HUES48 (cell line): Measurements from ENCODE around the gene LRRC72.
"Not testable (repeated sequence)": the region's sequence is repeated elsewhere in the genome, so short reads cannot be mapped to it uniquely, and the experiment has no call there.

Experiments
- H3K27ac ChIP-seq: one replicate; pipeline ENCODE4 v1.7.0; 2013; ENCODE audit warnings: low read depth, low read length, inconsistent platforms
- H3K27me3 ChIP-seq: 2 replicates; pipeline ENCODE4 v1.6.1; 2013; ENCODE audit warnings: mild to moderate bottlenecking, low read length; ENCODE audit not compliant: control insufficient read depth, insufficient read depth
- H3K36me3 ChIP-seq: 2 replicates; pipeline ENCODE4 v1.6.1; 2013; ENCODE audit warnings: low read length; ENCODE audit not compliant: control insufficient read depth, insufficient read depth
- H3K4me1 ChIP-seq: 2 replicates; pipeline ENCODE4 v1.6.1; 2013; ENCODE audit warnings: mild to moderate bottlenecking, low read length; ENCODE audit not compliant: control insufficient read depth, insufficient read depth
- H3K4me3 ChIP-seq: 2 replicates; pipeline ENCODE4 v1.5.1; 2013; ENCODE audit warnings: mild to moderate bottlenecking, low read depth, low read length
- H3K9ac ChIP-seq: 2 replicates; pipeline ENCODE4 v1.6.1; 2013; ENCODE audit warnings: mild to moderate bottlenecking, low read depth, low read length, moderate library complexity
- H3K9me3 ChIP-seq: 2 replicates; pipeline ENCODE4 v1.6.1; 2013; ENCODE audit warnings: low read length; ENCODE audit not compliant: control insufficient read depth, insufficient read depth

The LRRC72 gene

DNA sequence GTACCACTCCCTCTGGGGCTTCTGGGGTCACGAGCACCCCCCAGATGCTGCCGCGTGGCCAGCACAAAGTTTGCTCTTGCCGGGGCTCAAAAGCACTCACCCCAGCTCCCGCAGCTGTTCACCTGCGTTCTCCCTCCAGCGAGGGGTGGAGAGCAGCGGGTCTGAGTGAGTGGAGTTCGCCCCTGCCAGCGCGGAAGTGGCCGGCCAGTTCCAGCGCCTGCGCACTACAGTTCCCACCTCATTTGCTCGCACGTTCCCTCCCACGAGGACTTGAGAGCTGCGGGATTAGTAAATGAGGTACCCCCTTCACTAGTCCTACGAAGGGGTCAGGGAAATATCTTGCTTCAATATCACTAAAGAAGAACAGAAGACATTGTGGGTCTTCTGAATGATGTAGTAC is 24.3 kb upstream of the LRRC72 start:
- H3K4me3 ChIP-seq: no peak overlapping the region
- no peak overlapping the region for H3K27ac ChIP-seq
- H3K9me3 ChIP-seq: no peaks in the 10 kb centered on the region
- no peaks in the 10 kb centered on the region for H3K36me3 ChIP-seq
- no peaks in the 10 kb centered on the region for H3K27me3 ChIP-seq
- no peaks in the 10 kb centered on the region for H3K4me1 ChIP-seq
- no peak overlapping the region for H3K9ac ChIP-seq

DNA sequence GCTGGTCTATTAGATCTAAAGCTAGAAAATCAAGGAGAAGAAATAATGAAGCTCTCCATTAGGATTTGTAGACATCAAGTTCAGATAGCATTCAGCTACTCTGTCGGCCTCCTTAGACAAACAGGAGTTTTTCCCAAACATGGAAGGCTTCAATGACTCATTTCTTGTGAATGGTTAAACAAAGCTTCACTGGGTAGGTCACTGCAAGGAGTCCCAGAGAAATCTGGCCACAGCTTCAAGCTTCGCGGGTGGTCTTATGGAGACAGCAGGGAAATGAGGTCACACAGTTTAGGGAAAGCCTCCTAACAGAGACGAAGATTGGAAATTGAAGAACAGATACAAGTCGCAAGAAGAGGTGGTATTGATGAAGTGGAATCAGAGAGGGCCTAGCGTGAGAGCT is 22.6 kb upstream of the LRRC72 start:
- H3K27me3 ChIP-seq: no peaks in the 10 kb centered on the region
- no peaks in the 10 kb centered on the region for H3K4me1 ChIP-seq
- no peak overlapping the region for H3K27ac ChIP-seq
- no peak overlapping the region for H3K9ac ChIP-seq
- no peaks in the 10 kb centered on the region for H3K36me3 ChIP-seq
- no peak overlapping the region for H3K4me3 ChIP-seq
- no peaks in the 10 kb centered on the region for H3K9me3 ChIP-seq

DNA sequence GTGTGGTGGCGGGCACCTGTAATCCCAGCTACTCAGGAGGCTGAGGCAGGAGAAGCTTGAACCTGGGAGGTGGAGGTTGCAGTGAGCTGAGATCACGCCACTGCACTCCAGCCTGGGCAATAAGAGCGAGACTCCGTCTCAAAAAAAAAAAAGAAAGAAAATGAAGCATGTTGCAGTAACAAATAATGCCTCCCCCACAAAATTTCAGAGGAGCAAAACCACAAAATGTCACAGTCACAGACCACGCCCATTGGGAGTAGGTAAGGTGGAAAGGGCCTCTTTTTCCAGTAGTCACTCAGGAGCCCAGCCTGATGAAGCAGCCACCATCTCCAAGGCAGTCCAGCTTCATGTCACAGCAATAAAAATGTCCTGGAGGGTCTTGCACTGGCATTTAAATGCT is 20.2 kb upstream of the LRRC72 start:
- H3K36me3 ChIP-seq, H3K27me3 ChIP-seq, H3K9ac ChIP-seq, H3K4me3 ChIP-seq, H3K4me1 ChIP-seq, H3K27ac ChIP-seq, H3K9me3 ChIP-seq: not testable (repeated sequence)

DNA sequence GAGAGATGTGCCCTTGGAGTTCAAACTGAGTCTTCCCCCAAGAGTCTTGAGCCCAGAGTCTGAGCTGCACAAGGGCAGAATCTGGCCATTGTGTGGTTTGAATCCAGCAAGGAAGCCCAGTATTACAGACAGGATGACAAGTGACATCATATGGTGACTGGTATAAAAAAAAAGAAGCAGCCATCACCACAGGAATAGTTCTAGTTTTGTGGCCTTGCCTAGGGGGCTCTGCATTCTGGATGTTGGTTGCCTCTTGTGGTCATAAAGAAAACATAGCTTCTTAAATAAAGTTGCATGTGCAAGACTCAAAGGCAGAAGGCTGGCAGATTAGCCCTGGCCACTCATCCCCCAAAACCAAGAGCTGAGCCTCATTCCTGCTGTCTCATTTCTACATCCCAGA is 16.8 kb upstream of the LRRC72 start:
- no peaks in the 10 kb centered on the region for H3K9me3 ChIP-seq
- no peak overlapping the region for H3K4me3 ChIP-seq
- H3K36me3 ChIP-seq: no peaks in the 10 kb centered on the region
- H3K4me1 ChIP-seq: peaks cover 5% of the 10 kb centered on the region
- no peak overlapping the region for H3K27ac ChIP-seq
- no peaks in the 10 kb centered on the region for H3K27me3 ChIP-seq
- H3K9ac ChIP-seq: no peak overlapping the region

DNA sequence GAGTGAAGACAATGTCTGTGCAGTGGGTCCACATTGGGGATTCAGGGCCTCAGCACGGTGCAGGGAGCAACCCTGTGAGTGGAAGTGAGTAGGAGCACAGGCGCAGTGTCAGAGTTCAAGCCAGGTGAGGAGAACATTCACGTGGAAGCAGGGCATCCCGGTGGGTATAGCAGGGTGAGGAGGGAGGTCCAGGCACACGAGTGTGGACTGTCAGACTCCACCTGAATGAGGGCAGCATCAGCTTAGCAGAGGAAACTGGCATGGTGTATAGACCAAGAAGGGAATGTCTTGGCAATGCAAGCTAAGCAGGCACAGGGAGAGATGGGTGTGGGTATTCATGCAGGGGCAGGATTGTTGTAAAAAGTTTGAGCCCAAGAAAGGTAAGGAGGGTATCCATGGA is 15.3 kb upstream of the LRRC72 start:
- H3K27me3 ChIP-seq: no peaks in the 10 kb centered on the region
- H3K36me3 ChIP-seq: no peaks in the 10 kb centered on the region
- no peak overlapping the region for H3K9ac ChIP-seq
- no peak overlapping the region for H3K27ac ChIP-seq
- no peaks in the 10 kb centered on the region for H3K9me3 ChIP-seq
- peaks cover 5% of the 10 kb centered on the region for H3K4me1 ChIP-seq
- H3K4me3 ChIP-seq: no peak overlapping the region

DNA sequence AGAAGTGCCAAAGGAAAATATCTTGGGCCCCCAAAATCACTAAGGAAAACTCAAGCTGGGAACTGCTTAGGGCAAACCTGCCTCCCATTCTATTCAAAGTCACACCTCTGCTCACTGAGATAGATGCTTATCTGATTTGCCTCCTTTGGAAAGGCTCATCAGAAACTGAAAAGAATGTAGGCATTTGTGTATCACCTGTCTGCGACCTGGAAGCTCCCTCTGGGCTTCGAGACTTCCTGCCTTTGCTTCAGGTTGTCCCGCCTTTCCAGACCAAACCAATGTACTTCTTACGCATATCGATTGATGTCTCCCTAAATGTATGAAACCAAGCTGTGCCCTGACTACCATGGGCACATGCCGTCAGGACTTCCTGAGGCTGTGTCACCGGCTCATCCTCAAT is 14.5 kb upstream of the LRRC72 start:
- Histone ChIP-seq H3K4me1 (peaks cover 5% of the 10 kb centered on the region), H3K27ac (no peak overlapping the region), H3K9me3 (no peaks in the 10 kb centered on the region), H3K4me3 (no peak overlapping the region), H3K9ac (no peak overlapping the region), H3K36me3 (no peaks in the 10 kb centered on the region), H3K27me3 (no peaks in the 10 kb centered on the region)

DNA sequence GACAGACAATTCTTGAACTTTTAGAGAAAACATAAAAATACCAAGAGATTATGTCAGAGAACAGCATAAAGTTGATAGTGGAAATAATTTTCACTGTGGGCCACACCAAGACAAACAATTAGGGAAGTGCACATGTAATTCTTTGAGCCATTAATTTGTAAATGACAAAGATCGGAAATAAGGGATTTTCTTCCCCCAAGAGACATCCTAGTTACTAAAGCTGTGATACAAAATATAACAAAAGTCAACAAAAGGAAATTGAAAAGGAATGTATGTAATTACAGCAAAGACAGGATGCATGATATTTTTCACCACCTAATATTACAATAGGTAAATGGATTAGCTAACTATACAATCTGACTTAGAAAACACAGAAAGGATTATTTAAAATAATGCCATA is 12.4 kb upstream of the LRRC72 start:
- H3K4me3 ChIP-seq: no peak overlapping the region

DNA sequence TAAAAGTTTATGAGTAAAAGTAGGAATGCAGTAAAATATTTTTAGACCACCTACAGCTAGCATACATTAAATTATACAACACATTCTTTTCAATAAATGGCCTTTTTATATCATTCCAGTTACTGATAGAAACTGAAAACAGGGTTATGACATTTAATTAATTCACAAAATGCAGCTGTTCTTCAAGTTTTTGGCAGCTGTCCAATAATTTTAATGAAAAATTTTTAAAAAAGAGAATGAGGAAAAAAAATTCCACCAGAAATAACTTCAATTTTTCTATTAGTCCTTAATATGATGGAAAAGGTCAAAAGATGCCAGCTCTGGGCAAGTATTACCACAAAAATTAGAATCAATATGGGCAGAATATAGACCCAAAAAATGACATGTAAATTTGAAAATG is 11.9 kb upstream of the LRRC72 start:
- Histone ChIP-seq H3K36me3 (no peaks in the 10 kb centered on the region), H3K9me3 (no peaks in the 10 kb centered on the region), H3K9ac (no peak overlapping the region)

More for the DNA sequence above, 12.4 kb upstream of the LRRC72 start:
- no peak overlapping the region for H3K9ac ChIP-seq
- no peaks in the 10 kb centered on the region for H3K36me3 ChIP-seq
- no peak overlapping the region for H3K27ac ChIP-seq
- peaks cover 5% of the 10 kb centered on the region for H3K4me1 ChIP-seq
- H3K9me3 ChIP-seq: no peaks in the 10 kb centered on the region
- H3K27me3 ChIP-seq: no peaks in the 10 kb centered on the region

DNA sequence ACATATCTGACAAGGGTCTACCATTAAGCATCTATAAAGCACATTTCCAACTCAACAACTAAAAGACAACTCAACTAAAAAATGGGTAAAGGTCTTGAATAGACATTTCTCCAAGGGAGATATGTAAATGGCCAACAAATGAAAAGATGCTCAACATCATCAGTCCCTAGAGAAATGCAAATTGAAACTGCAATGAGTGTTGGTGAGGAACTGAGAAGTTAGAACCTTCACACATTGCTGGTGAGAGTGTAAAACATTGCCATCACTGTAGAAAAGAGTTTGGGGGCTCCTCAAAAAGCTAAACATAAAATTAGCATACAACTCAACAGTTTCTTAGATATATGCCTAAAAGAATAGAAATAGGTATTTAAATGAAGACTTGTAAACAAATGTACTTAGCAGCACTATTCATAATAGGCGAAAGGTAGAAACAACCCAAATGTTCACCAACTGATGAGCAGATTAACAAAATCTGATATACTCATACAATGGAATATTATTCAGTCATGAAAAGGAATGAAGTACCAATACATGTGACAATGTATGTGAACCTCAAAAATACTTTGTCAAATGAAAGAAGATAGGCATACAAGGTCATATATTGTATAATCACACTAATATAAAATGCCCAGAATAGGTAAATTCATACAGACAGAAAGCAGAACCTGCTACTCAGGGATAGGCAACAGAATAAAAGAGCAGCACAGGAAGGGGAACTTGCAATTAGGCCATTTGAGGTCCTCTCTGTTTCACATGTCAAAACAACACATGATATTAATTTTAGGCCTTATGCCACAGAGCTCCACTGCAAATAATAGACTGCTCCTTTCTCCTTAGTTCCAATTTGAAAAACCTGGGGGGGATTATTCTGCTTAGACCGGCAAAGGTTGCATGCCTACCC is 10.6 kb upstream of the LRRC72 start:
- Histone ChIP-seq H3K9ac (no peak overlapping the region), H3K9me3 (no peaks in the 10 kb centered on the region), H3K27me3 (no peaks in the 10 kb centered on the region), H3K4me1 (peaks cover 5% of the 10 kb centered on the region), H3K36me3 (no peaks in the 10 kb centered on the region), H3K27ac (no peak overlapping the region), H3K4me3 (no peak overlapping the region)

More for the DNA sequence above, 11.9 kb upstream of the LRRC72 start:
- H3K27ac ChIP-seq: no peak overlapping the region
- no peak overlapping the region for H3K4me3 ChIP-seq
- H3K27me3 ChIP-seq: no peaks in the 10 kb centered on the region
- peaks cover 5% of the 10 kb centered on the region for H3K4me1 ChIP-seq

DNA sequence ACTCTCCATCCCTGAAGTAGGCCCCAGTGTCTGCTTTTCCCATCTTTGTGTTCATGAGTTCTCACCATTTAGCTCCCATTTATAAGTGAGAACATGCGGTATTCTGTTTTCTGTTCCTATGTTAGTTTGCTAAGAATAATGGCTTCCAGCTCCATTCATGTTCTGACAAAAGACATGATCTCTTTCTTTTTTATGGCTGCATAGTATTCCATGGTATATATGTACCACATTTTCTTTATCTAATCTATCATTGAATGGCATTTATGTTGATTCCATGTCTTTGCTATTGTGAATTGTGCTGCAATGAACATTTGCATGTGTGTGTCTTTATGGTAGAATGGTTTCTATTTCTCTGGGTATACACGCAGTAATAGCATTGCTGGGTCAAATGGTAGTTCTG is 6.6 kb upstream of the LRRC72 start:
- H3K27me3 ChIP-seq, H3K4me1 ChIP-seq, H3K9ac ChIP-seq, H3K27ac ChIP-seq, H3K36me3 ChIP-seq, H3K4me3 ChIP-seq, H3K9me3 ChIP-seq: not testable (repeated sequence)

DNA sequence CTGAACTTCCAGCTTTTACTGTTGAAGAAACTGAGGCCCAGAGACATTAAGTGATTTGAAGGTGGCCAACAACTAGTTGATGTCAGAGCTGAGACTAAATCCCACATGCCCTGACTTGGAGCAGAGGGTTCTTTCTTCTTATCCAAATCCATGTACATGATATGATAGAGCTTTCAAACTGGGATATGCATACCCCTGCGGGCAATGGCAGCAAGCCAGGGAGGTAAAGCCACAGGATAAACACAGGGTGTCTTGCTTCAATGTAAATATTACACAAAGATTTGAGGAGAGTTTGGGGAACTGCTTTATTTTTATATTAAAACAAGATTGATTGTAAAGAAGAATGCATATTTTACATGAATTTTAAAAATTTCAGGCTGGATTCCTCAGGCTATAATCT is 2.3 kb upstream of the LRRC72 start:
- Histone ChIP-seq H3K4me1 (no peaks in the 10 kb centered on the region), H3K36me3 (no peaks in the 10 kb centered on the region), H3K9ac (no peak overlapping the region), H3K4me3 (no peak overlapping the region), H3K27ac (no peak overlapping the region), H3K9me3 (no peaks in the 10 kb centered on the region), H3K27me3 (no peaks in the 10 kb centered on the region)
